Measurements from ENCODE around the gene PDE5A. TPM values are rescaled to one million over a fixed set of nuclear protein-coding genes. Genes with fewer than 3 reads are reported as not detected.

The PDE5A gene
- polyA plus RNA-seq, 1 donor from 2014 or later, result 12.9 TPM

- Histone ChIP-seq H3K9me2 (ENCODE audit: insufficient read depth, low read length) (no peaks in the 10 kb centered on the region), H3K4me3 (ENCODE audit: low read length) (no peak overlapping the region), H3K36me3 (ENCODE audit: insufficient read depth, low read length) (no peaks in the 10 kb centered on the region), H2AFZ (ENCODE audit: low read depth, low read length) (no peak overlapping the region), H3K27me3 (ENCODE audit: insufficient read depth, low read depth, low read length) (no peaks in the 10 kb centered on the region), H3K4me2 (ENCODE audit: low read length) (no peak overlapping the region), H3F3A (ENCODE audit: insufficient read depth, low read length, poor library complexity, severe bottlenecking) (no peaks in the 10 kb centered on the region), H3K27ac (ENCODE audit: low read length) (no peak overlapping the region), H4K20me1 (ENCODE audit: insufficient read depth) (no peaks in the 10 kb centered on the region), H3K9me3 (ENCODE audit: low read length) (no peaks in the 10 kb centered on the region), H3K79me2 (replicated peaks; ENCODE audit: insufficient read depth, low read length) (no peaks in the 10 kb centered on the region), H3K9ac (ENCODE audit: low read length) (no peak overlapping the region)
- TF ChIP-seq EZH2 (IDR thresholded peaks at IDR 0.05; ENCODE audit: borderline replicate concordance, insufficient read depth, low read length, poor library complexity, severe bottlenecking), result no peak
- TF ChIP-seq POLR2AphosphoS5 (IDR thresholded peaks at IDR 0.05), result no peak
- TF ChIP-seq REST (IDR thresholded peaks at IDR 0.05; ENCODE audit: borderline replicate concordance), result no peak
- TF ChIP-seq TAF1 (IDR thresholded peaks at IDR 0.05; ENCODE audit: low read depth), result no peak
- no peak for TF ChIP-seq EP300 (conservative IDR thresholded peaks at IDR 0.05; ENCODE audit: poor library complexity, severe bottlenecking)
- no peak for TF ChIP-seq RAD21 (conservative IDR thresholded peaks at IDR 0.05)
- no peak for TF ChIP-seq MXI1 (conservative IDR thresholded peaks at IDR 0.05; ENCODE audit: poor library complexity, severe bottlenecking)
- TF ChIP-seq CTCF (IDR thresholded peaks at IDR 0.05; ENCODE audit: poor library complexity, severe bottlenecking), result no peak
- no peak for TF ChIP-seq SMC3 (conservative IDR thresholded peaks at IDR 0.05; ENCODE audit: poor library complexity)
These were observed 46.8 kb upstream of the PDE5A start for GRCh38 chr4:119675391-119675790.

GRCh38 chr4:119672938-119673337, 44.3 kb upstream of the PDE5A start:
- no peak overlapping the region for H3K4me2 ChIP-seq (ENCODE audit: low read length)
- H3K27me3 ChIP-seq (ENCODE audit: insufficient read depth, low read depth, low read length), result no peaks in the 10 kb centered on the region
- H3K36me3 ChIP-seq (ENCODE audit: insufficient read depth, low read length), result no peaks in the 10 kb centered on the region
- H3K9me3 ChIP-seq (ENCODE audit: low read length), result no peaks in the 10 kb centered on the region
- H3K27ac ChIP-seq (ENCODE audit: low read length), result no peak overlapping the region
- no peak overlapping the region for H3K4me3 ChIP-seq (ENCODE audit: low read length)
- no peak overlapping the region for H3K9ac ChIP-seq (ENCODE audit: low read length)
- no peaks in the 10 kb centered on the region for H3F3A ChIP-seq (ENCODE audit: insufficient read depth, low read length, poor library complexity, severe bottlenecking)
- no peaks in the 10 kb centered on the region for H3K9me2 ChIP-seq (ENCODE audit: insufficient read depth, low read length)
- TF ChIP-seq MXI1 (conservative IDR thresholded peaks at IDR 0.05; ENCODE audit: poor library complexity, severe bottlenecking) (no peak), EP300 (conservative IDR thresholded peaks at IDR 0.05; ENCODE audit: poor library complexity, severe bottlenecking) (no peak), POLR2AphosphoS5 (IDR thresholded peaks at IDR 0.05) (no peak), SMC3 (conservative IDR thresholded peaks at IDR 0.05; ENCODE audit: poor library complexity) (no peak), TAF1 (IDR thresholded peaks at IDR 0.05; ENCODE audit: low read depth) (no peak), EZH2 (IDR thresholded peaks at IDR 0.05; ENCODE audit: borderline replicate concordance, insufficient read depth, low read length, poor library complexity, severe bottlenecking) (no peak), RAD21 (conservative IDR thresholded peaks at IDR 0.05) (no peak), CTCF (IDR thresholded peaks at IDR 0.05; ENCODE audit: poor library complexity, severe bottlenecking) (no peak), REST (IDR thresholded peaks at IDR 0.05; ENCODE audit: borderline replicate concordance) (no peak)
- no peaks in the 10 kb centered on the region for H3K79me2 ChIP-seq (replicated peaks; ENCODE audit: insufficient read depth, low read length)
- no peaks in the 10 kb centered on the region for H4K20me1 ChIP-seq (ENCODE audit: insufficient read depth)
- no peak overlapping the region for H2AFZ ChIP-seq (ENCODE audit: low read depth, low read length)
